DND-41 (cell line): ENCODE data around the gene SIPA1L3.

Source experiments
- ATAC-seq: fragments of 200-7000 bp; cut with Tn5 transposase; 3 replicates; pipeline ENCODE4 v1.9.1; 2021; ENCODE audit warnings: low read depth; ENCODE audit not compliant: insufficient read depth
- DNase-seq: peaks from one replicate; pipeline ENCODE4 v3.0.0-alpha.2; 2020
- H2AFZ ChIP-seq: 2 replicates; pipeline ENCODE4 v1.6.0; 2012; ENCODE audit warnings: low read depth, low read length
- H3K27ac ChIP-seq: 2 replicates; pipeline ENCODE4 v1.5.1; 2012; ENCODE audit warnings: low read length, inconsistent platforms
- H3K27me3 ChIP-seq: fragments of 200-600 bp; sonication (generic); 2 replicates; pipeline ENCODE4 v1.6.0; 2012; ENCODE audit warnings: low read length, mild to moderate bottlenecking, inconsistent platforms; ENCODE audit not compliant: insufficient read depth, poor library complexity
- H3K36me3 ChIP-seq: 2 replicates; pipeline ENCODE4 v1.5.1; 2012; ENCODE audit warnings: low read length, inconsistent platforms; ENCODE audit not compliant: insufficient read depth
- H3K4me1 ChIP-seq: 2 replicates; pipeline ENCODE4 v1.5.1; 2012; ENCODE audit warnings: mild to moderate bottlenecking, low read length; ENCODE audit not compliant: insufficient read depth
- H3K4me2 ChIP-seq: 2 replicates; pipeline ENCODE4 v1.6.0; 2012; ENCODE audit warnings: mild to moderate bottlenecking, moderate library complexity, low read length, inconsistent platforms; ENCODE audit not compliant: insufficient read depth
- H3K4me3 ChIP-seq, 2 experiments: fragments of 200-600 bp in 1 of 2; shearing (Covaris generic) in 1 of 2; 2 replicates each; pipeline ENCODE4 v1.5.1; 2012 to 2016; ENCODE audit warnings: inconsistent platforms in 2 of 2, low read length in 2 of 2, mild to moderate bottlenecking in 2 of 2, low read depth in 1 of 2, moderate library complexity in 1 of 2
- H3K79me2 ChIP-seq: 2 replicates; pipeline ENCODE4 v1.6.0; 2012; ENCODE audit warnings: low read length, inconsistent platforms; ENCODE audit not compliant: insufficient read depth
- H3K9ac ChIP-seq: 2 replicates; pipeline ENCODE4 v1.6.0; 2012; ENCODE audit warnings: low read depth, mild to moderate bottlenecking, inconsistent platforms, low read length, moderate library complexity
- H3K9me3 ChIP-seq: 2 replicates; pipeline ENCODE4 v1.5.1; 2012; ENCODE audit warnings: low read length, moderate library complexity, mild to moderate bottlenecking, inconsistent platforms; ENCODE audit not compliant: insufficient read depth, severe bottlenecking
- H4K20me1 ChIP-seq: 2 replicates; pipeline ENCODE4 v1.6.0; 2012; ENCODE audit warnings: low read length; ENCODE audit not compliant: insufficient read depth
- CTCF ChIP-seq: IDR thresholded peaks from 2 replicates; pipeline ENCODE4 v1.5.1; 2012; ENCODE audit warnings: borderline replicate concordance, low read length, moderate library complexity, mild to moderate bottlenecking; ENCODE audit not compliant: poor library complexity, severe bottlenecking; ENCODE audit errors: extremely low read depth
- EZH2 ChIP-seq: IDR thresholded peaks from 3 replicates; pipeline ENCODE4 v1.6.1; 2012; ENCODE audit warnings: borderline replicate concordance, low read depth, mild to moderate bottlenecking, moderate library complexity, low read length, inconsistent platforms; ENCODE audit not compliant: severe bottlenecking

Gene SIPA1L3

GRCh38 chr19:38011426-38011825, 104.4 kb downstream of the SIPA1L3 start:
- Histone ChIP-seq H2AFZ (no peak overlapping the region), H3K79me2 (no peaks in the 10 kb centered on the region), H3K4me3 (no peak overlapping the region), H3K27ac (no peak overlapping the region), H3K36me3 (no peaks in the 10 kb centered on the region), H4K20me1 (peaks cover 4% of the 10 kb centered on the region; the same call in 1 of the 2 replicates), H3K9me3 (no peaks in the 10 kb centered on the region), H3K4me1 (no peaks in the 10 kb centered on the region), H3K27me3 (no peaks in the 10 kb centered on the region), H3K9ac (no peak overlapping the region), H3K4me2 (no peak overlapping the region)
- DNase-seq, result no peak
- TF ChIP-seq EZH2, result no peak
- no peak for TF ChIP-seq CTCF
- ATAC-seq, result no peak

GRCh38 chr19:38012290-38012689, 105.3 kb downstream of the SIPA1L3 start:
- DNase-seq, result no peak
- Histone ChIP-seq H3K79me2 (no peaks in the 10 kb centered on the region), H3K27me3 (no peaks in the 10 kb centered on the region), H3K9me3 (no peaks in the 10 kb centered on the region), H3K27ac (no peak overlapping the region), H3K4me1 (no peaks in the 10 kb centered on the region), H3K9ac (no peak overlapping the region), H2AFZ (no peak overlapping the region), H3K4me3 (no peak overlapping the region), H4K20me1 (peaks cover 4% of the 10 kb centered on the region; the same call in 1 of the 2 replicates), H3K36me3 (no peaks in the 10 kb centered on the region), H3K4me2 (no peak overlapping the region)
- no peak for ATAC-seq
- TF ChIP-seq CTCF (no peak), EZH2 (no peak)

- Histone ChIP-seq H3K4me2 (no peak overlapping the region), H2AFZ (no peak overlapping the region), H3K79me2 (no peaks in the 10 kb centered on the region), H4K20me1 (peaks cover 4% of the 10 kb centered on the region; the same call in 1 of the 2 replicates), H3K27me3 (no peaks in the 10 kb centered on the region), H3K4me1 (no peaks in the 10 kb centered on the region), H3K27ac (no peak overlapping the region), H3K36me3 (no peaks in the 10 kb centered on the region), H3K9ac (no peak overlapping the region), H3K4me3 (no peak overlapping the region), H3K9me3 (no peaks in the 10 kb centered on the region)
- TF ChIP-seq EZH2 (no peak), CTCF (no peak)
- ATAC-seq (no peak), DNase-seq (no peak)
These were observed 105.9 kb downstream of the SIPA1L3 start for GRCh38 chr19:38012944-38013343.

- no peak overlapping the region for H3K27ac ChIP-seq
- H3K9ac ChIP-seq, result no peak overlapping the region
- H3K79me2 ChIP-seq, result no peaks in the 10 kb centered on the region
- H4K20me1 ChIP-seq, result peaks cover 5% of the 10 kb centered on the region; the same call in 1 of the 2 replicates
- DNase-seq, result no peak
- no peaks in the 10 kb centered on the region for H3K4me1 ChIP-seq
- no peaks in the 10 kb centered on the region for H3K9me3 ChIP-seq
- no peak overlapping the region for H2AFZ ChIP-seq
- no peak overlapping the region for H3K4me2 ChIP-seq
- no peak for TF ChIP-seq CTCF
- TF ChIP-seq EZH2, result no peak
- H3K27me3 ChIP-seq, result no peaks in the 10 kb centered on the region
- ATAC-seq, result no peak
- H3K36me3 ChIP-seq, result no peaks in the 10 kb centered on the region
- H3K4me3 ChIP-seq, result no peak overlapping the region
These were observed 107.0 kb downstream of the SIPA1L3 start for GRCh38 chr19:38013913-38014580.
